KBM-7 (cell line): Measurements from ENCODE around the gene MUC16.
"Not testable (repeated sequence)": the region's sequence is repeated elsewhere in the genome, so short reads cannot be mapped to it uniquely, and the experiment has no call there.

Experiments
- DNase-seq: peaks from one replicate; pipeline ENCODE4 v3.0.0-alpha.2; 2015
- in situ Hi-C: fragments of 300-500 bp; cut with MboI; formaldehyde crosslinking; loops from 2 replicates; pipeline ENCODE4 v1.14.3; 2020; ENCODE audit warnings: low sequenced_read_pairs, low pct_unique_long_range_greater_than_20kb, mixed read lengths

MUC16 gene

GRCh38 chr19:9009935-9010651 is at the start of gene MUC16:
Gene MUC16, minus strand, starts transcription at chr19:9010409.
- in situ Hi-C loops, result no loop called here
- DNase-seq, result no peak

GRCh38 chr19:9058905-9059667 is 48.9 kb upstream of the MUC16 start:
- in situ Hi-C loops, result no loop called here
- DNase-seq, result no peak

DNA sequence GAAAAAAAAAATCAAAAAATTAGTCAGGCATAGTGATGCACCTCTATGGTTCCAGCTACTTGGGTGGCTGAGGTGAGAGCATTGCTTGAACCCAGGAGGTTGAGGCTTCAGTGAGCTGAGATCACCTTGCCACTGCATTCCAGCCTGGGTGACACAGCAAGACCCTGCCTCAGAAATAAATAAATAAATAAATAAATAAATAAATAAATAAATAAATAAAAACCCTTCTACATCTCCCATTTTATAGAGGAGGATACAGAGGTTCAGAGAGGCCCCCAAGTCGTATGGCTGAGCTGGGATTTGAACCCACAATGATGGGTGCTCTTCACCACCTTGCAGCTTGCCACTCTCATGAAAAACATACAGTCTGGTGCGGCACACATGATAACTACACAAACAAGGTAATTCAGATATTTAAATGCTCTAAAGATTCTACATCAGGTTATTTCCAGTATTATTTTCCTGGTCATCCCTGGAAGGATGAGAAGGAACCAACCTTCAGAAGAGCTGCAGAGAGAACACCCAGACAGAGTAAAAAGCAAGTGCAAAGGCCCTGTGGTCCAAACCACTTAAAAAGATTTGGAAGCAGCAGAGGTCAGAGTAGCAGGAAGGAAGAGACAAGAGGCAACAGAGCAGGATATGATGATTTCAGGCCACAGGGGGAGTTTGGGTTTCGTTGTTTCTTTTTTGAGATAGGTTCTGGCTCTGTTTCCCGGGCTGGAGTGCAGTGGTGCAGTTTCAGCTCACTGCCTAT is 47.5 kb upstream of the MUC16 start:
- in situ Hi-C loops, result no loop called here
- DNase-seq, result no peak

- in situ Hi-C loops, DNase-seq: not testable (repeated sequence)
These were observed 45.9 kb upstream of the MUC16 start for GRCh38 chr19:9056131-9056530.

DNA sequence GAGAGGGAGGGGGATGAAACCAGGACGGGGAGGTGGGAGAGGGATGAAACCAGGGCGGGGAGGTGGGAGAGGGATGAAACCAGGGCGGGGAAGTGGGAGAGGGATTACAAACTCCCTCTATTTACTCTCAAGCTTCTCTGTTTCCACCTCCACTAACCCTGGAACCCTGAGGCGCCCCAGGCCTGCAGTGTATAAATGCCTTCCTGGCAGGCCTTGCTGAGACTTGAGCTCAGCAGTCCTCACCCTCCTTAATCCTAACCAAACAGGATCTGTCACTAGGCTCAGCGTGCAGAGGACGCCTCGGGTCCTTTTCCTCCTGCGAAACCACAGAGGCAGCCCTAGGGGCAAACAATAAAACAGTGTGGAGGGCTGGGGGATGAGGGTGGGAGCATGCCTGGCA is 44.6 kb upstream of the MUC16 start:
- DNase-seq, result no peak
- in situ Hi-C loops, result no loop called here

DNA sequence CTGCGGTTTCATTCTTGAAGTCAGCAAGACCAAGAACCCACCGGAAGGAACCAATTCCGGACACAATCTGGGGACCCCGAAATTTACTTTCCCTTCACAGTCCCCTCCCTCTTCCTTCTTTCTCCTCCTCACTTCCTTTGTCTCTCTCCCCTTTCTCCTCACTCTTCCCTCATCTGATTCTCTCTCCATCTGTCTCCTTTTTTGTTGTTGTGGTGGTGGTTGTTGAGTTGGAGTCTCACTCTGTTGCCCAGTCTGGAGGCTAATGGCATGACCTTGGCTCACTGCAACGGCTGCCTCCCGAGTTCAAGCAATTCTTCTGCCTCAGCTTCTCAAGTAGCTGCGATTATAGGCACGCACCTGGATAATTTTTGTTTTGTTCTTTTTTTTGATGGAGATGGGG is 44.0 kb upstream of the MUC16 start:
- DNase-seq, result no peak
- in situ Hi-C loops, result no loop called here

DNA sequence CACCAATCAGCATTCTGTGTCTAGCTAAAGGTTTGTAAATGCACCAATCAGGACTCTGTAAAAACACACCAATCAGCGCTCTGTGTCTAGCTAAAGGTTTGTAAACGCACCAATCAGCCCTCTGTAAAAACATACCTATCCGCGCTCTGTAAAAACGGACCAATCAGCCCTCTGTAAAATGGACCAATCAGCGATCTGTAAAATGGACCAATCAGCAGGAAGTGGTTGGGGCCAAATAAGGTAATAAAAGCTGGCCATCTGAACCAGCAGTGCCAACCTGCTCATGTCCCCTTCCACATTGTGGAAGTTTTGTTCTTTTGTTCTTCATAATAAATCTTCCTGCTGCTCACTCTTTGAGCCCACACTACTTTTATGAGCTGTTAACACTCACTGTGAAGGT is 43.5 kb upstream of the MUC16 start:
- DNase-seq, in situ Hi-C loops: not testable (repeated sequence)

GRCh38 chr19:9052894-9053293 is 42.7 kb upstream of the MUC16 start:
- in situ Hi-C loops, result no loop called here
- no peak for DNase-seq

DNA sequence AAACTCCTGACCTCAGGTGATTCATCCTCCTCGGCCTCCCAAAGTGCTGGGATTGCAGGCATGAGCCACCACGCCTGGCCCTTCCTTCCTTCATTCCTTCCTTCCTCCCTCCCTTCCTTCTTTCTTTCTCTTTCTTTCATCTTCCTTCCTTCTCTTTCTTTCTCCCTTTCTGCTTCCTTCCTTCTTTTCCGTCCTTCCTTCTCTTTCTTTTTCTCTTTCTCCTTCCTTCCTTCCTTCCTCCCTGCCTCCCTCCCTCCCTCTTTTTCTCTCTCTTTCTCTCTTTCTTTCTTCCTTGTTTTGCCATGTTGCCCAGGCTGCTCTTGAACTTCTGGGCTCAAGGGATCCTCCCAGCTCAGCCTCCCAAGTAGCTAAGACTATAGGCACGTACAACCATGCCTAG is 36.5 kb upstream of the MUC16 start:
- in situ Hi-C loops, result no loop called here
- DNase-seq, result no peak

GRCh38 chr19:9044449-9044848 is 34.2 kb upstream of the MUC16 start:
- no peak for DNase-seq
- in situ Hi-C loops, result no loop called here

DNA sequence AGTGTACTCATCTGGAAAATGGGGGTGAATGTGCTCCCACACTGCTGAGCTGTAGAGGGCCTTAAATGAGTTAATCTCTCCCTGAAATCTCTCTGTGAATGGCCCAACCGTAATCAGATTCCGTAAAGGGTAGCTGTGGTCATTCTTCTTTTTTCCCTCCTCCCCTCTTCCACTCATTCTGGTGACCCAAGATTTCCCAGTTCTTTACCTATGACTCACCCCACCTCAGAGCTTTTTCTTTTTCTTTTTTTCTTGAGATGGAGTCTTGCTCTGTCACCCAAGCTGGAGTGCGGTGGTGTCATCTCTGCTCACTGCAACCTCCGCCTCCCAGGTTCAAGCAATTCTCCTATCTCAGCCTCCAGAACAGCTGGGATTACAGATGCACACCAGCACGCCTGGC is 33.3 kb upstream of the MUC16 start:
- no peak for DNase-seq
- in situ Hi-C loops, result no loop called here

GRCh38 chr19:9041023-9041422 is 30.8 kb upstream of the MUC16 start:
- no peak for DNase-seq

GRCh38 chr19:9040131-9040530 is 29.9 kb upstream of the MUC16 start:
- in situ Hi-C loops, result no loop called here
- no peak for DNase-seq

More at GRCh38 chr19:9041023-9041422, 30.8 kb upstream of the MUC16 start:
- in situ Hi-C loops, result no loop called here

- in situ Hi-C loops, result no loop called here
- DNase-seq, result peak; percentile 5
These were observed 29.5 kb upstream of the MUC16 start for GRCh38 chr19:9039728-9040127.

DNA sequence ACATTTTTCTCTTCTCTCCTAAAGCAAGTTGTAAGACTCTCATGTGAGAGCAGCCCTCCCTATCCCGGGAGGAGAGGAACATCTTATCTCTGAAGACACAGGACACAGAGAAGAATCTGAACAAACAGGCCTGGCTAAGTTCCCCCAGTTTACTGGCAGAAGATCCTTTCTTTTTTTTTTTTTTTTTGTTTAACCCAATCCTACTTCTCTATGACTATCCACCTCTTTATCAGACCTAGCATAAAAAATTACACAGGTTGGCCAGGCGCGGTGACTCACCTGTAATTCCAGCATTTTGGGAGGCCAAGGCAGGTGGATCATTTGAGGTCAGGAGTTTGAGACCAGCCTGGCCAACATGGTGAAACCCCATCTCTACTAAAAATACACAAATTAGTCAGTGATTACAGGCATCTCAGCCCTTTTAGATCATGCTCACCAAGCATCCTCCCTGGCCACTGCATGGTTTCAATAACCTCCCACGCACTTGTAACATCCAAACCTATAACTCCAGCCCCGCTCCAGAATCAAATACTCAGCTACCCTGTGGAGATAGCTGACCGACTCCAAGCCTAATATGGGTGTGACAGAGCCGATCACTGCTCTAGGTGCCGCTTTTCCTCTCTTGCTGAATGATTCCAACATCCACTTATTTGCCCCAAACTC is 27.3 kb upstream of the MUC16 start:
- no peak for DNase-seq
- in situ Hi-C loops, result no loop called here

DNA sequence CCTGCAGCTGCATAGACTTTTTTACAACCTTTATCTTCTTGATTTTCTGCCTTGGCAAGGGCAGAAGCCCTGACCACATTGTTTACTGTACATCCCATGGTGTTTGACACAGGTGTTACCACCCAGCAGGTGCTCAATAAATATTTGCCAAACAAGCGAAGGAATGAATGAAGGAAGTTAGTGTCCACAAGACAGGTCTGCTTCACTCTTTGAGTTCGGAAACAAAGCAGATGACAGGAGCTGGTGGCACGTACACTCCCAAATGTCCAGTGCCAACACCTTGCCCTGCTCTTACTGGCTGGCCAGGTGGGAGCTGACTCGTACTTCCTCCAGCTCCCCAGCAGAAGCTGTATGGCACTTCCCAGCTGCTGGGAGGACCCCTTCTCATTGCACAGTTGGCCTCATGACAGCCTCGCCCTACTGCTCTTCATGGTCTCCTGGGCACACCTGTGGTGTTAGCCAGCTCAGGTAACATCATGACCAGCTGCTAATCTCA is 22.0 kb upstream of the MUC16 start:
- in situ Hi-C loops, result no loop called here
- DNase-seq, result no peak

DNA sequence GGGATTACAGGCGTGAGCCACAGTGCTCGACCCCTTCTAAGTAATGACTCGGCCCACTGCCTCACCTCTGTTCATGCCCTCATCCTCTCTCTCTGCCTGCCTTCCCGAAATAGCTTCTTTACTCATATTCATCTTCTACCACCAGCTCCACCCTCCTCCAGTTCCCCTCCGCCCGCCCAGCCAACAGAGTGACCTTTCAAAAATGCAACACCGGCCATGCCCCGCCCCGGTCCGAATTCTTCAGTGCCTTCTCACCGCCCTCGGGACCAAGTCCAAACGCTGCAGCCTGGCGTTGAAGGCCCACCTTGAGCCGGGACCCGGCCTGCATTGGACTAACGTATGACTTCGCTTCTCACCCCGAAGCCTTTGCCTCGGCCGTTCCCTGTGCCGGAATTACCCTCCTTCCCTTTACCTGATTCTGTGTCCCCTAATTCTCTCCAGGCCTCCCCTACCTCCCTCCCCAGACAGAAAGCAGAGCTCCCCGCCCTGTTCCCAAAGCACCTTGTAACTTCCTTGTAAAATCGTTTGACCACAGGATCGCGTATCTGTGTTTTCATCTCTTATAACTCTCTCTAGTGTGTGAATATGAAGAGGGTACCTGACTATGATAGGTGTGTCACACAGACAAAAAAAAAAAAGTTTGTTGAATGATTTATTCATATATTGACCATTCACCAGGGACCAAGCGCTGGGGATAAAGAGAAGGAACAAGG is 8.1 kb upstream of the MUC16 start:
- in situ Hi-C loops, result no loop called here

DNA sequence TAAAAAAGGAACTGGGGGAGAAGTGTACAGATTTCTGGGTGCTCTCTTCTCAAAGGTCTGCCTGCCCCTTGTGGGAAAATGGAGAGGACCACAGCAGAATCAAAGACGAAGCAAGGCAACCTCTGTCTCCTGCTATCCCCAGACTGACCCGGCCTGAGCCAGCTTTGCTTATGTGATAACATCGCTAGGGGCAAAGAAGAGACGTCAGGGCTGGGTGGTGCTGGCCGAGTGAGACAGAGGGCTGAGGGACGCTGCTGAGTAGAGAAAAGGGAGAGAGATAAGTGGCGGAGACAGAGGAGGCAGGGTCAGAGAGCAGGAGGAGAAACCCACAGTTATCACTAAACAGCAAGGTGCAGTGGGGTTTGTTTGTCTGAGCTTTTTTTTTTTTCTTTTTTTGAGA is 4.6 kb upstream of the MUC16 start:
- DNase-seq, result no peak
- in situ Hi-C loops, result no loop called here

More for the DNA sequence above, 8.1 kb upstream of the MUC16 start:
- DNase-seq, result no peak

- no peak for DNase-seq
- in situ Hi-C loops, result no loop called here
These were observed 3.8 kb upstream of the MUC16 start for GRCh38 chr19:9013988-9014387.
